GM13976 (cell line): ENCODE data around the gene SMURF2.

Experiments
- DNase-seq: peaks from one replicate; pipeline ENCODE4 v3.0.0; 2012; ENCODE audit warnings: low spot score
- CTCF ChIP-seq: IDR thresholded peaks from 2 replicates; pipeline ENCODE4 v1.5.1; 2012; ENCODE audit warnings: borderline replicate concordance, mild to moderate bottlenecking; ENCODE audit not compliant: insufficient read depth; ENCODE audit errors: extremely low read depth, missing control alignments, control extremely low read depth
- in situ Hi-C: fragments of 300-500 bp; cut with MboI; formaldehyde crosslinking; loops from one replicate; pipeline ENCODE4 v1.12.0; 2022; ENCODE audit warnings: low sequenced_read_pairs, mixed read lengths, inconsistent platforms; ENCODE audit not compliant: unreplicated experiment

SMURF2 gene

GRCh38 chr17:64653325-64653984 lies 8.7 kb downstream of the SMURF2 start:
- no peak for DNase-seq
- TF ChIP-seq CTCF, result no peak
- in situ Hi-C loops, result no loop called here

- no peak for DNase-seq
- in situ Hi-C loops, result no loop called here
- TF ChIP-seq CTCF, result no peak
Observed at GRCh38 chr17:64651889-64652288, 10.2 kb downstream of the SMURF2 start.

- in situ Hi-C loops, result loop anchor here (25.0 kb wide), 1 partner anchor 336 kb away; no protein-coding TSS in a partner anchor
- no peak for TF ChIP-seq CTCF
- no peak for DNase-seq
Observed at GRCh38 chr17:64648234-64648633, 13.9 kb downstream of the SMURF2 start.

GRCh38 chr17:64647817-64648216 lies 14.3 kb downstream of the SMURF2 start:
- no peak for TF ChIP-seq CTCF
- no peak for DNase-seq
- in situ Hi-C loops, result loop anchor here (25.0 kb wide), 1 partner anchor 336 kb away; no protein-coding TSS in a partner anchor

- in situ Hi-C loops, result loop anchor here (25.0 kb wide), 1 partner anchor 327 kb away; no protein-coding TSS in a partner anchor
- no peak for TF ChIP-seq CTCF
- no peak for DNase-seq
Observed at GRCh38 chr17:64639516-64639915, 22.6 kb downstream of the SMURF2 start.

- DNase-seq, result no peak
- in situ Hi-C loops, result loop anchor here (25.0 kb wide), 1 partner anchor 326 kb away; no protein-coding TSS in a partner anchor
- no peak for TF ChIP-seq CTCF
Observed at GRCh38 chr17:64638552-64639203, 23.4 kb downstream of the SMURF2 start.
